ENCODE data around the gene CCL28.

- no peak for TF ChIP-seq POLR2A (IDR thresholded peaks at IDR 0.05; ENCODE audit: extremely low read depth, insufficient read length)
- no peak for TF ChIP-seq CTCF (IDR thresholded peaks at IDR 0.05; ENCODE audit: low read depth, low read length)
These were observed 41.8 kb downstream of the CCL28 start for GRCh38 chr5:43370352-43370751.
